ENCODE data around the gene VAC14.
A peak's percentile ranks its signal among the peaks of the same experiment; 100 is the strongest.

Gene VAC14

DNA sequence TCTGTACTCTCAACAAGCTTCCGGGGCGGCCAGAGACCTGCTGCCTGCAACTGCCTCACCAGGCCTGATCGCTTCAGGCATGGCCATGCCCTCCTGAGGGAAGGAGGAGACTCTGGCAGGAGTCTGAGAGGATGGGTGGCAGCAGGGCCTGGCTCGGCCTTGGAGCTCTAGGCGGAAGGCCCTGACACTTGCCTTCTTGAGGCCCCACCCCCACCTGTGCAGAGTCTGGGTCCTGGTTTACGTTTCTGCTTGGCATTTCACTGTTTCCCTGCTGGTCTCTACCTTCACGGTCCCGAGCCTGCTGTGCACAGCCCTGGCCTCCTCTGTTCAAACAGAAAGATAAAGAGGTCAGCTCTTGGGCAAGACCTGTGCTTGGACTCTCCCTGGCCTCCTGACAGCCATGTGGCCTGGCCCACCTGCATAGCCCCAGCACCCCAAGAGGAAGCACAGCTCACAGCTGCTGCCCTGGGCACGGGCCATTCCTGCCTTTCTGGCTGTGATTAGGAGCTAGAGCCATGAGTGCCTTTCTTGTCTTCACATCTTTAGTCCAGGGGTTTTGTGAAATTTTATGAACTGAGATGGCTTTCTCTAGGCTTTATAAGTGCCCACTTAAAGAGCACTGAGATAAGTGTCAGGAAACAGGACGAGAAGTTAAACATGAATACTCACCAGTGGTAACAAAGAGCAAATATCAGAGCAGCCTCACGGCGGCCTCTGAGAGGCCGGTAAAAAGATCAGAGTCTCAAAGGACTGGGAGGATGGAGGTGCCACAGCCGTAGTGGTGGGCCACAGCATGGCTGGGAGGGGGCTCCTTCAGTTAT is 89.5 kb downstream of the VAC14 start:
- DNase-seq (ENCODE audit: low read depth), result no peak
- TF ChIP-seq CTCF (IDR thresholded peaks at IDR 0.05; ENCODE audit: low read depth, low read length, missing control alignments), result no peak
- H3K4me3 ChIP-seq (ENCODE audit: low read depth, low read length), result no peak overlapping the region
- in situ Hi-C loops (cut with HindIII; ENCODE audit: low sequenced_read_pairs), result no loop called here

DNA sequence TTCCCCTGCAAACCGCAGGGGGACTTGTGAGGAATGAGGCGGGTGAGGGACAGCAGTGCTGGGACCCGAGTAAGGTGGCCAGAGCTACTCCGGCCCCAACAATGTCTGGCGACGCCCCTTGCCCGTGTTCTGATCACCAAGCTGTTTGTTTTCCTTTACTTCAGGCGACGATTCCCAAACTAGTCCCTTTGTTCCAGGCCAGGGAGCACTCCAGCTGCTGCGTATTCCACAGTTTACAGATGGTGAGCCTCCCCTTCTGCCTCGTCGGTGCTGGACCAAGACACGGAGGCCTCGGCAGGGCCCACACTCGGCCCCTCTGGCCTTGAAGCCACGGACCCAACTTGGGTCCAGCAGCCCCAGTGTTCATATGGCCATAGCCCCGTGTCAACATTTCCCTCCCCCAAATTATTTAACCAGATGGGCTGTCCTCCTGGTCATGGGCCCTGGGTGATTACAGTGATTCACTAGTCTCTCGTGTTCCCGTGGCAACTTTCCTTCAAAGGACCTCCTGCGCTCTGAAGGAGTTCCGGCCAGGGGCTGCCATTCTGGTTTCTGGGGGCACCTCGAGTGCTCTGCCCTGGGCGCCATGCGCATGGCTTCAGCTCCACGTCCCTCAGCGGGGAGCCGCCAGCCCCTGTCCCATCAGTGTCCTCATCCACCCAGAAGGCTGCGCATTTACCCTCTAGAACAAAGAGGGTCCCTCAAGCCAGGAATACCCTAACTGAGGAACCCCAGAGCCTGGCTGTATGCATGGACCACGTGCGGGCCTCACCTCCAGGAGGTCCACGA is 90.3 kb downstream of the VAC14 start:
- no peak overlapping the region for H3K4me3 ChIP-seq (ENCODE audit: low read depth, low read length)
- TF ChIP-seq CTCF (IDR thresholded peaks at IDR 0.05; ENCODE audit: low read depth, low read length, missing control alignments), result no peak
- no peak for DNase-seq (ENCODE audit: low read depth)
- in situ Hi-C loops (cut with HindIII; ENCODE audit: low sequenced_read_pairs), result no loop called here

GRCh38 chr16:70709942-70710341 is 91.0 kb downstream of the VAC14 start:
- H3K4me3 ChIP-seq (ENCODE audit: low read depth, low read length), result no peak overlapping the region
- in situ Hi-C loops (cut with HindIII; ENCODE audit: low sequenced_read_pairs), result no loop called here
- TF ChIP-seq CTCF (IDR thresholded peaks at IDR 0.05; ENCODE audit: low read depth, low read length, missing control alignments), result no peak
- DNase-seq (ENCODE audit: low read depth), result no peak

GRCh38 chr16:70709457-70709856 is 91.5 kb downstream of the VAC14 start:
- in situ Hi-C loops (cut with HindIII; ENCODE audit: low sequenced_read_pairs), result no loop called here
- no peak for DNase-seq (ENCODE audit: low read depth)
- no peak for TF ChIP-seq CTCF (IDR thresholded peaks at IDR 0.05; ENCODE audit: low read depth, low read length, missing control alignments)
- H3K4me3 ChIP-seq (ENCODE audit: low read depth, low read length), result no peak overlapping the region

- no peak for TF ChIP-seq CTCF (IDR thresholded peaks at IDR 0.05; ENCODE audit: low read depth, low read length, missing control alignments)
- H3K4me3 ChIP-seq (ENCODE audit: low read depth, low read length), result no peak overlapping the region
- in situ Hi-C loops (cut with HindIII; ENCODE audit: low sequenced_read_pairs), result no loop called here
- DNase-seq (ENCODE audit: low read depth), result no peak
Observed at GRCh38 chr16:70708366-70709246, 92.4 kb downstream of the VAC14 start.

- DNase-seq (ENCODE audit: low read depth), result peak; percentile 16
- no peak for TF ChIP-seq CTCF (IDR thresholded peaks at IDR 0.05; ENCODE audit: low read depth, low read length, missing control alignments)
- no peak overlapping the region for H3K4me3 ChIP-seq (ENCODE audit: low read depth, low read length)
- in situ Hi-C loops (cut with HindIII; ENCODE audit: low sequenced_read_pairs), result no loop called here
Observed at GRCh38 chr16:70706948-70707465, 94.0 kb downstream of the VAC14 start.

Measured in astrocyte of the cerebellum (primary cell).